GM23338 (cell line): ENCODE measurements around the gene SHB. TPM values are rescaled to one million over a fixed set of nuclear protein-coding genes. Genes with fewer than 3 reads are reported as not detected.
A peak's percentile ranks its signal among the peaks of the same experiment; 100 is the strongest.

Experiments used
- ATAC-seq: fragments of 200-7000 bp; cut with Tn5 transposase; 3 replicates; pipeline ENCODE4 v1.9.1; 2020
- DNase-seq: peaks from one replicate; pipeline ENCODE4 v3.0.0-alpha.2; 2015; ENCODE audit warnings: low spot score
- H2AFZ ChIP-seq: fragments of 200-600 bp; sonication (generic); 2 replicates; pipeline ENCODE4 v1.8.0; 2016; ENCODE audit warnings: antibody characterized with exemption, mild to moderate bottlenecking, moderate library complexity
- H3F3A ChIP-seq: fragments of 200-600 bp; sonication (generic); replicated peaks from 2 replicates; pipeline ENCODE4 v1.8.0; 2017; ENCODE audit warnings: antibody characterized with exemption, mixed run types, low read depth
- H3K27ac ChIP-seq: fragments of 200-600 bp; sonication (generic); 2 replicates; pipeline ENCODE4 v1.6.1; 2016; ENCODE audit warnings: low read depth
- H3K27me3 ChIP-seq: fragments of 200-600 bp; sonication (generic); 2 replicates; pipeline ENCODE4 v1.8.0; 2016; ENCODE audit warnings: mild to moderate bottlenecking, mixed run types, moderate library complexity; ENCODE audit not compliant: insufficient read depth
- H3K36me3 ChIP-seq: fragments of 200-600 bp; sonication (generic); 2 replicates; pipeline ENCODE4 v1.8.0; 2016; ENCODE audit warnings: mild to moderate bottlenecking; ENCODE audit not compliant: insufficient read depth
- H3K4me1 ChIP-seq: fragments of 200-600 bp; sonication (generic); 2 replicates; pipeline ENCODE4 v1.8.0; 2016; ENCODE audit warnings: mild to moderate bottlenecking, moderate library complexity; ENCODE audit not compliant: insufficient read depth
- H3K4me2 ChIP-seq: fragments of 200-600 bp; sonication (generic); 2 replicates; pipeline ENCODE4 v1.7.1; 2017; ENCODE audit warnings: mixed run types
- H3K4me3 ChIP-seq: fragments of 200-600 bp; sonication (generic); 2 replicates; pipeline ENCODE4 v1.6.1; 2016; ENCODE audit warnings: mixed run types
- H3K79me2 ChIP-seq: fragments of 200-600 bp; sonication (generic); replicated peaks from 2 replicates; pipeline ENCODE4 v1.8.0; 2017; ENCODE audit warnings: mild to moderate bottlenecking; ENCODE audit not compliant: insufficient read depth
- H3K9me2 ChIP-seq: fragments of 200-600 bp; sonication (generic); 2 replicates; pipeline ENCODE4 v1.8.0; 2017; ENCODE audit not compliant: insufficient read depth
- H4K20me1 ChIP-seq: fragments of 200-600 bp; sonication (generic); replicated peaks from 2 replicates; pipeline ENCODE4 v1.8.0; 2017; ENCODE audit warnings: mild to moderate bottlenecking; ENCODE audit not compliant: insufficient read depth
- H3K27ac Mint-ChIP-seq: 2 replicates; pipeline ENCODE4 v1.8.0; 2020; ENCODE audit warnings: inconsistent platforms, mild to moderate bottlenecking, moderate library complexity, mixed read lengths
- H3K27me3 Mint-ChIP-seq: 3 replicates; pipeline ENCODE4 v1.8.0; 2022; ENCODE audit warnings: low read depth, mild to moderate bottlenecking, moderate library complexity, mixed read lengths, inconsistent platforms; ENCODE audit not compliant: insufficient read depth, poor library complexity
- H3K36me3 Mint-ChIP-seq: 3 replicates; pipeline ENCODE4 v1.8.0; 2021; ENCODE audit warnings: low read depth, mild to moderate bottlenecking, inconsistent platforms, moderate library complexity, mixed read lengths
- H3K4me1 Mint-ChIP-seq: 3 replicates; pipeline ENCODE4 v1.8.0; 2020; ENCODE audit warnings: mild to moderate bottlenecking, inconsistent platforms, mixed read lengths
- H3K4me3 Mint-ChIP-seq: 3 replicates; pipeline ENCODE4 v1.8.0; 2021; ENCODE audit warnings: moderate library complexity, mild to moderate bottlenecking, inconsistent platforms, mixed read lengths
- H3K9me3 Mint-ChIP-seq: 3 replicates; pipeline ENCODE4 v1.8.0; 2020; ENCODE audit warnings: moderate library complexity, mild to moderate bottlenecking, inconsistent platforms, mixed read lengths
- CTCF ChIP-seq, 2 experiments: fragments of 200-600 bp in 1 of 2; sonication (generic) in 1 of 2; conservative IDR thresholded peaks; 2 replicates each; pipeline versions ENCODE4 v1.5.1 to v1.6.1; 2016 to 2017; ENCODE audit warnings: antibody characterized with exemption in 2 of 2, low read depth in 2 of 2, mild to moderate bottlenecking in 2 of 2, moderate library complexity in 1 of 2
- ETS1 ChIP-seq: IDR thresholded peaks from 2 replicates; pipeline ENCODE4 v1.6.1; 2016; ENCODE audit warnings: antibody characterized with exemption
- EZH2 ChIP-seq: fragments of 200-600 bp; sonication (generic); IDR thresholded peaks from one replicate; pipeline ENCODE4 v1.8.0; 2017; ENCODE audit warnings: antibody characterized with exemption, mild to moderate bottlenecking, low read depth; ENCODE audit not compliant: unreplicated experiment
- EZH2phosphoT487 ChIP-seq: fragments of 200-600 bp; sonication (generic); IDR thresholded peaks from one replicate; pipeline ENCODE4 v1.8.1; 2018; ENCODE audit warnings: antibody characterized with exemption; ENCODE audit not compliant: unreplicated experiment
- JUNB ChIP-seq: IDR thresholded peaks from one replicate; pipeline ENCODE4 v1.6.1; 2016; ENCODE audit warnings: antibody characterized with exemption; ENCODE audit not compliant: unreplicated experiment
- NANOG ChIP-seq: IDR thresholded peaks from 2 replicates; pipeline ENCODE4 v1.6.1; 2016; ENCODE audit warnings: antibody characterized with exemption, borderline replicate concordance
- POLR2AphosphoS5 ChIP-seq: IDR thresholded peaks from 2 replicates; pipeline ENCODE4 v1.6.1; 2016; ENCODE audit warnings: antibody characterized with exemption, low read depth
- STAT1 ChIP-seq: IDR thresholded peaks from one replicate; pipeline ENCODE4 v1.6.1; 2016; ENCODE audit warnings: antibody characterized with exemption; ENCODE audit not compliant: unreplicated experiment
- ZNF331 ChIP-seq: fragments of 250-450 bp; sonication (Bioruptor Pico); IDR thresholded peaks from 2 replicates; pipeline ENCODE4 v1.5.0; 2020; ENCODE audit warnings: low read depth, mild to moderate bottlenecking, moderate library complexity
- polyA plus RNA-seq: library from polyadenylated mRNA; unstranded; fragments of >200 nt; fragmentation: Nextera tagmentation; extraction: Ambion mirVana; gene quantifications from 2 replicates; pipeline ENCODE4 v1.2.1, GENCODE V29; 2016
- total RNA-seq: library from RNA; depleted of rRNA; stranded (reverse); fragments of >200 nt; shearing (Covaris generic); gene quantifications from 2 replicates; pipeline ENCODE4 v1.2.3, GENCODE V29; 2014
- TF ChIP-seq, protein P1 (sequence below): IDR thresholded peaks from one replicate; pipeline ENCODE4 v1.6.1; 2018; ENCODE audit warnings: antibody characterized with exemption; ENCODE audit not compliant: unreplicated experiment

SHB gene
- total and polyA plus RNA-seq, 2 experiments from 2014 or later = 1.5 to 14.0 TPM

DNA sequence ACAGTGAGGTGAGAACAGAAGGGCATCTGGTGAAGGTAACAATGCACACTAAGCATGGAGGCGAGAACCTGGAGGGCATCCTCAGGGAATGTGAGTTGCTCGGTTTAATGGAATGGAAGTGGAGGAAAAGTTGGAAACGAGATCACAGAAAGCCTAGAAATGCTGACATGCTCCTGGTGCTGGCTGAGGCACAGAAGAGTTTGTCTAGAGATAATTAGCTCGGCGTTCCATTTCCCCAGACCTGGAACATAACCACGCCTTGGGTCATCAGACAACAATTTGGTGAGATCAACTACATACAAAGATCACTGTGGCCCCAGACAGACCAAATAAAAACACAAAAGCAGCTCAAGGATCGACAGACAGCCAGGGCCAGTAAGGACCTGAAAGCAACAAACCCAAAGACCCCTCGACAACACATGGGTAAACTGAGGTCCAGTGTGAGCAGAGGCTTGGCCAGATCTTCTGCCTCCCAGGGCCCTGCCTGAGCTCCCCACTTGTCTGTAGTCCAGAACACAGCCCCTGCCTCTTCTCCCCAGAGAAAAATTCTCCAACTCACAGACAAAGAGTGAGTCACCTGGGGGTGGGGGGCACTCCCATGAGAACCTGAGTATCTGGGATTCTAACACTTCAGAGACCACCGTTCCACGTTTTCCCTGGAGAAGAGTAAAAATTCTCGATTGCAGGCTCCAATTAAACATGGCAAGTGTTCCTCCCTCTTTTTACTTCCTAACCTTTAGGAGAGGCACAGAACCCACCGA lies 52.5 kb downstream of the SHB start (continued):
- TF ChIP-seq, protein P1, sequence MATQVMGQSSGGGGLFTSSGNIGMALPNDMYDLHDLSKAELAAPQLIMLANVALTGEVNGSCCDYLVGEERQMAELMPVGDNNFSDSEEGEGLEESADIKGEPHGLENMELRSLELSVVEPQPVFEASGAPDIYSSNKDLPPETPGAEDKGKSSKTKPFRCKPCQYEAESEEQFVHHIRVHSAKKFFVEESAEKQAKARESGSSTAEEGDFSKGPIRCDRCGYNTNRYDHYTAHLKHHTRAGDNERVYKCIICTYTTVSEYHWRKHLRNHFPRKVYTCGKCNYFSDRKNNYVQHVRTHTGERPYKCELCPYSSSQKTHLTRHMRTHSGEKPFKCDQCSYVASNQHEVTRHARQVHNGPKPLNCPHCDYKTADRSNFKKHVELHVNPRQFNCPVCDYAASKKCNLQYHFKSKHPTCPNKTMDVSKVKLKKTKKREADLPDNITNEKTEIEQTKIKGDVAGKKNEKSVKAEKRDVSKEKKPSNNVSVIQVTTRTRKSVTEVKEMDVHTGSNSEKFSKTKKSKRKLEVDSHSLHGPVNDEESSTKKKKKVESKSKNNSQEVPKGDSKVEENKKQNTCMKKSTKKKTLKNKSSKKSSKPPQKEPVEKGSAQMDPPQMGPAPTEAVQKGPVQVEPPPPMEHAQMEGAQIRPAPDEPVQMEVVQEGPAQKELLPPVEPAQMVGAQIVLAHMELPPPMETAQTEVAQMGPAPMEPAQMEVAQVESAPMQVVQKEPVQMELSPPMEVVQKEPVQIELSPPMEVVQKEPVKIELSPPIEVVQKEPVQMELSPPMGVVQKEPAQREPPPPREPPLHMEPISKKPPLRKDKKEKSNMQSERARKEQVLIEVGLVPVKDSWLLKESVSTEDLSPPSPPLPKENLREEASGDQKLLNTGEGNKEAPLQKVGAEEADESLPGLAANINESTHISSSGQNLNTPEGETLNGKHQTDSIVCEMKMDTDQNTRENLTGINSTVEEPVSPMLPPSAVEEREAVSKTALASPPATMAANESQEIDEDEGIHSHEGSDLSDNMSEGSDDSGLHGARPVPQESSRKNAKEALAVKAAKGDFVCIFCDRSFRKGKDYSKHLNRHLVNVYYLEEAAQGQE = no peak
- no peak for TF ChIP-seq ETS1
- TF ChIP-seq POLR2AphosphoS5 = no peak
- TF ChIP-seq NANOG = no peak
- no peak for TF ChIP-seq ZNF331 (CRISPR knock-in tag)
- no peak for TF ChIP-seq EZH2
- no peak for TF ChIP-seq CTCF (conservative IDR thresholded peaks at IDR 0.05; ENCODE audit: low read depth in 2 of 2)
- TF ChIP-seq EZH2phosphoT487 = no peak
- no peak for TF ChIP-seq STAT1
- no peak for TF ChIP-seq JUNB

DNA sequence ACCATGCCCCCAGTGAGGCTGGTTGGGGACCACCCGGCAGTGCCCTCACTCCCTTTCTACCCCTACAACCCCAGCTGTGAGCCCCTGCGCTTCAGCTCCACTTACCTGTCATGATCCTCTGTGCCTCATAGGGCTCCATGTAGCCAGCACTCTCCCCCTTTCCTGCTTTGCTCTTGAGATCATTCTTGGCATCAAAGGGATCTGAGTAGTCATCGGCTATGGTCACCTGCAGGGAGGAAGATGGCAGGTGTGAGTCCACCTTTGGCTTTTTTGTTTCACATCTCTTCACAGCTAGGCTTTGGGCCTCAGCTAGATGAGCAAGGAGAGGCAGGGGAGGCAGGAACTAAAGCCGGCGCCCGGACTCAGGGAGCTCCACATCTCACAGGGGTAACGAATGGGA lies 53.1 kb downstream of the SHB start:
- H3K9me3 Mint-ChIP-seq = no peaks in the 10 kb centered on the region; the same call in 2 of the 3 replicates
- no peak for DNase-seq
- peaks cover 80% of the 10 kb centered on the region for H3K4me1 Mint-ChIP-seq
- H3F3A ChIP-seq = peaks cover 6% of the 10 kb centered on the region; the same call in 1 of the 2 replicates
- peaks cover 17% of the 10 kb centered on the region for H3K27me3 Mint-ChIP-seq
- H3K36me3 Mint-ChIP-seq = peaks cover 14% of the 10 kb centered on the region
- no peaks in the 10 kb centered on the region for H3K27me3 ChIP-seq
- H3K27ac Mint-ChIP-seq = peak overlapping the region; percentile 97
- H4K20me1 ChIP-seq = no peaks in the 10 kb centered on the region
- no peak for ATAC-seq
- no peak overlapping the region for H3K4me3 ChIP-seq
- H3K4me3 Mint-ChIP-seq = no peak overlapping the region; the same call in 2 of the 3 replicates
- H3K79me2 ChIP-seq = peaks cover 6% of the 10 kb centered on the region; the same call in 1 of the 2 replicates
- peaks cover 6% of the 10 kb centered on the region; the same call in 1 of the 2 replicates for H3K9me2 ChIP-seq
- no peaks in the 10 kb centered on the region; the same call in 1 of the 2 replicates for H3K36me3 ChIP-seq
- peak overlapping the region; percentile 10 for H3K4me2 ChIP-seq
- peak overlapping the region; percentile 85 for H3K27ac ChIP-seq
- peaks cover 53% of the 10 kb centered on the region for H3K4me1 ChIP-seq
- no peak overlapping the region for H2AFZ ChIP-seq
- TF ChIP-seq CTCF (conservative IDR thresholded peaks at IDR 0.05; ENCODE audit: low read depth in 2 of 2) (no peak), JUNB (no peak), ETS1 (no peak), EZH2 (no peak), NANOG (no peak), ZNF331 (CRISPR knock-in tag) (no peak)
